KMS-11 (cell line): ENCODE data around the gene EIF2S3B.

Source experiments
- H2AFZ ChIP-seq: fragments of 200-600 bp; sonication (generic); 2 replicates; pipeline ENCODE4 v1.6.1; 2016; ENCODE audit warnings: antibody characterized with exemption, mixed run types, low read depth
- H3K27ac ChIP-seq: fragments of 200-600 bp; sonication (generic); 2 replicates; pipeline ENCODE4 v1.6.1; 2016; ENCODE audit warnings: mild to moderate bottlenecking, mixed run types
- H3K27me3 ChIP-seq: fragments of 200-600 bp; sonication (generic); 2 replicates; pipeline ENCODE4 v1.6.1; 2017; ENCODE audit warnings: mild to moderate bottlenecking, low read depth, mixed run types, moderate library complexity; ENCODE audit not compliant: insufficient read depth
- H3K36me3 ChIP-seq: fragments of 200-600 bp; sonication (generic); 2 replicates; pipeline ENCODE4 v1.6.1; 2017; ENCODE audit warnings: mild to moderate bottlenecking, mixed run types; ENCODE audit not compliant: insufficient read depth
- H3K4me1 ChIP-seq: fragments of 200-600 bp; sonication (generic); 2 replicates; pipeline ENCODE4 v1.6.1; 2016; ENCODE audit warnings: mild to moderate bottlenecking, low read depth, mixed run types; ENCODE audit not compliant: poor library complexity, severe bottlenecking
- H3K4me2 ChIP-seq: fragments of 200-600 bp; sonication (generic); 2 replicates; pipeline ENCODE4 v1.7.0; 2016; ENCODE audit warnings: mild to moderate bottlenecking, mixed run types
- H3K4me3 ChIP-seq: fragments of 200-600 bp; sonication (generic); IDR thresholded peaks from 2 replicates; pipeline ENCODE4 v1.6.1; 2017; ENCODE audit warnings: low read depth, low read length, mixed read lengths; ENCODE audit not compliant: insufficient read depth
- H3K79me2 ChIP-seq: fragments of 200-600 bp; sonication (generic); 2 replicates; pipeline ENCODE4 v1.6.1; 2016; ENCODE audit warnings: low read depth, mixed run types; ENCODE audit not compliant: insufficient read depth
- H3K9ac ChIP-seq: fragments of 200-600 bp; sonication (generic); 2 replicates; pipeline ENCODE4 v1.6.1; 2016; ENCODE audit warnings: mild to moderate bottlenecking, mixed run types
- H4K20me1 ChIP-seq: fragments of 200-600 bp; sonication (generic); 2 replicates; pipeline ENCODE4 v1.6.1; 2016; ENCODE audit warnings: mild to moderate bottlenecking, mixed run types; ENCODE audit not compliant: insufficient read depth
- TF ChIP-seq, protein P1 (sequence below): fragments of 200-600 bp; sonication (generic); conservative IDR thresholded peaks from 2 replicates; pipeline ENCODE4 v1.6.1; 2017; ENCODE audit warnings: low read depth, mild to moderate bottlenecking, antibody characterized with exemption, low read length, moderate library complexity, mixed read lengths

Gene EIF2S3B

DNA sequence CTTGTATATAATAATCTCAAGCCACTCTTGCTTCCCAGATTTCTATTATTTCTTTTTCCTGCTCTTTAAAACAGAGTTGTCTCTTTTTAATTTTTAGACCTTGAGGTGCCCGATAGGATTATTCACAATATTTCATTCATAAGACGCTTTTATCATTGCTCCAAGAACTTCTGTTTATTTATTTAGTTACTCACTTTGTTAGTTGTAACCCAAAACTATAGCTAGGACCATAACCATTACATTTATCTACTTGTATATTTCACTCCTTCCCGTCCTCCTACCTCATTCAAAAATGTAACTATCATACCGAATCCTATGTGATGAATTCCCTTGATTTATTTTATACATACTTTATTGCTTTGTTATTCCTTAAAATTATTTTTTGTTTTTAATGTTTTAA is 7.1 kb downstream of the EIF2S3B start:
- Histone ChIP-seq H4K20me1 (no peaks in the 10 kb centered on the region), H2AFZ (no peak overlapping the region), H3K9ac (no peak overlapping the region), H3K27ac (no peak overlapping the region), H3K36me3 (no peaks in the 10 kb centered on the region), H3K27me3 (no peaks in the 10 kb centered on the region), H3K4me3 (no peak overlapping the region), H3K4me1 (no peaks in the 10 kb centered on the region), H3K79me2 (no peaks in the 10 kb centered on the region), H3K4me2 (no peak overlapping the region)
- TF ChIP-seq, protein P1, sequence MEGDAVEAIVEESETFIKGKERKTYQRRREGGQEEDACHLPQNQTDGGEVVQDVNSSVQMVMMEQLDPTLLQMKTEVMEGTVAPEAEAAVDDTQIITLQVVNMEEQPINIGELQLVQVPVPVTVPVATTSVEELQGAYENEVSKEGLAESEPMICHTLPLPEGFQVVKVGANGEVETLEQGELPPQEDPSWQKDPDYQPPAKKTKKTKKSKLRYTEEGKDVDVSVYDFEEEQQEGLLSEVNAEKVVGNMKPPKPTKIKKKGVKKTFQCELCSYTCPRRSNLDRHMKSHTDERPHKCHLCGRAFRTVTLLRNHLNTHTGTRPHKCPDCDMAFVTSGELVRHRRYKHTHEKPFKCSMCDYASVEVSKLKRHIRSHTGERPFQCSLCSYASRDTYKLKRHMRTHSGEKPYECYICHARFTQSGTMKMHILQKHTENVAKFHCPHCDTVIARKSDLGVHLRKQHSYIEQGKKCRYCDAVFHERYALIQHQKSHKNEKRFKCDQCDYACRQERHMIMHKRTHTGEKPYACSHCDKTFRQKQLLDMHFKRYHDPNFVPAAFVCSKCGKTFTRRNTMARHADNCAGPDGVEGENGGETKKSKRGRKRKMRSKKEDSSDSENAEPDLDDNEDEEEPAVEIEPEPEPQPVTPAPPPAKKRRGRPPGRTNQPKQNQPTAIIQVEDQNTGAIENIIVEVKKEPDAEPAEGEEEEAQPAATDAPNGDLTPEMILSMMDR: no peak

DNA sequence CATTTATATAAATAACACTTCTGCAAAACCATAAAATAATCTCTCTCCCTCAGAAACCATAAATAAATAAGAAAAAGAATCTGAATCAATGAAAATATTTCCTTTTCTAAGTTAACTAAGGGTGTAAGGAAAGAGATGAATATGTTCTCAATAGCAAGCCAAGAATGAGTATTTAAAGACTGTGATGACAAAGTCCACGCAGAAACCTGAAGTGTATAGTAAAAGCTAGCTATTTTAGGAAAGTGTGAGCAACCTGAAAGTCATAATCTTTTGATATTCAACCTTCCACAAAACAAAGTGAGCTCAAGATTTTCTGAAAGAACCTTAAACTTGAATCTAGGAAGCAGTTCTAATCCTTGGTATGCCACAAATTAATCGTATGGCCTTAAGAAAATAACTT is 15.9 kb downstream of the EIF2S3B start:
- no peaks in the 10 kb centered on the region for H3K27me3 ChIP-seq
- TF ChIP-seq, protein P1: no peak
- H3K9ac ChIP-seq: no peak overlapping the region
- no peaks in the 10 kb centered on the region for H3K4me1 ChIP-seq
- H3K4me2 ChIP-seq: no peak overlapping the region
- H2AFZ ChIP-seq: no peak overlapping the region
- no peak overlapping the region for H3K4me3 ChIP-seq
- H3K79me2 ChIP-seq: no peaks in the 10 kb centered on the region
- H3K36me3 ChIP-seq: no peaks in the 10 kb centered on the region
- no peaks in the 10 kb centered on the region for H4K20me1 ChIP-seq
- H3K27ac ChIP-seq: no peak overlapping the region

- no peak overlapping the region for H2AFZ ChIP-seq
- no peak overlapping the region for H3K27ac ChIP-seq
- no peaks in the 10 kb centered on the region for H4K20me1 ChIP-seq
- H3K4me2 ChIP-seq: no peak overlapping the region
- H3K36me3 ChIP-seq: no peaks in the 10 kb centered on the region
- no peak overlapping the region for H3K4me3 ChIP-seq
- H3K9ac ChIP-seq: no peak overlapping the region
- no peaks in the 10 kb centered on the region for H3K79me2 ChIP-seq
- no peaks in the 10 kb centered on the region for H3K4me1 ChIP-seq
- H3K27me3 ChIP-seq: no peaks in the 10 kb centered on the region
- TF ChIP-seq, protein P1: no peak
Measured at GRCh38 chr12:10528174-10528953, 22.7 kb downstream of the EIF2S3B start.

DNA sequence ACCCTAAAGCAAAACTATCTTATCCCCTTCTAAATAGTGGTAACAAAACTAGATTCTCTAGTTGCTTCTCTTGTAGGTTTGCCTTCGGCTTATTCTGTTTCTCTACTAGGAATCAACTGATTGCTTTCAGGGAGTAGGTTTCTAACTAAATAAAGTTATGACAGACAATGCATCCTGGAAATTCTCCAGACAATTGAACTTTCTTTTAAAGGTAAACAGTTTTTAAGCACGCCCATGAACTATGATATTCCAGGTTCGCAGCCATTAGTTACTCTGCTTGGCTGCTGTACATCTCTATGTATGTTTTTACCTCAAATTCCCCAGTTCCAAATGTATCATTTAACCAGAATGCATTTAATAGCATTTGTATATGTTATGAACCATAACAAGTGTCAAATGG is 23.9 kb downstream of the EIF2S3B start:
- H3K4me3 ChIP-seq: no peak overlapping the region

More for the DNA sequence above, 23.9 kb downstream of the EIF2S3B start:
- no peak overlapping the region for H3K27ac ChIP-seq
- no peaks in the 10 kb centered on the region for H3K27me3 ChIP-seq
- H3K79me2 ChIP-seq: no peaks in the 10 kb centered on the region
- no peak overlapping the region for H3K4me2 ChIP-seq
- H3K9ac ChIP-seq: no peak overlapping the region
- H4K20me1 ChIP-seq: no peaks in the 10 kb centered on the region
- H2AFZ ChIP-seq: no peak overlapping the region
- TF ChIP-seq, protein P1: no peak
- no peaks in the 10 kb centered on the region for H3K4me1 ChIP-seq
- no peaks in the 10 kb centered on the region for H3K36me3 ChIP-seq
